Measurements from ENCODE around the gene ZNF480.

GRCh38 chr19:52370341-52370710 is 73.4 kb downstream of the ZNF480 start:
- no peak for TF ChIP-seq CTCF (IDR thresholded peaks at IDR 0.05 in 2 of 3, conservative IDR thresholded peaks at IDR 0.05 in 1 of 3; ENCODE audit: borderline replicate concordance in 1 of 3, insufficient read depth in 1 of 3, low read depth in 2 of 3, low read length in 2 of 3)
- no peak for TF ChIP-seq REST (IDR thresholded peaks at IDR 0.05; ENCODE audit: low read depth)
- no peak for TF ChIP-seq CEBPB (IDR thresholded peaks at IDR 0.05; ENCODE audit: low read depth)
- no peak for TF ChIP-seq POLR2AphosphoS5 (IDR thresholded peaks at IDR 0.05; ENCODE audit: low read depth, low read length)
- no peak for TF ChIP-seq EGR1 (IDR thresholded peaks at IDR 0.05; ENCODE audit: low read depth)
- no peak for TF ChIP-seq POLR2A (IDR thresholded peaks at IDR 0.05; ENCODE audit: borderline replicate concordance, extremely low read depth, insufficient read depth, insufficient read length)
- no peak for TF ChIP-seq TCF7L2 (IDR thresholded peaks at IDR 0.05; ENCODE audit: borderline replicate concordance, extremely low read depth, insufficient read depth, insufficient read length)
- TF ChIP-seq SIN3A (IDR thresholded peaks at IDR 0.05; ENCODE audit: low read depth) = no peak
- no peak for TF ChIP-seq FOSL1 (IDR thresholded peaks at IDR 0.05; ENCODE audit: low read depth)
- TF ChIP-seq SP1 (IDR thresholded peaks at IDR 0.05; ENCODE audit: low read depth) = no peak

Measured in HCT116 (cell line).